C4-2B (cell line): Measurements from ENCODE around the gene UBL4A.

Experiments
- H3K27ac ChIP-seq: fragments of 450-650 bp; 2 replicates; pipeline ENCODE4 v1.5.1; 2017
- CTCF ChIP-seq: fragments of 450-650 bp; conservative IDR thresholded peaks from 2 replicates; pipeline ENCODE4 v1.5.1; 2017; ENCODE audit warnings: mild to moderate bottlenecking
- ZFX ChIP-seq: fragments of 450-650 bp; IDR thresholded peaks from 2 replicates; pipeline ENCODE4 v1.6.1; 2017

The UBL4A gene

GRCh38 chrX:154486396-154487207 lies at the start of gene UBL4A:
TSS of gene UBL4A (minus strand) at chrX:154486615. CDS start at chrX:154486584, 31 bp downstream.
- TF ChIP-seq ZFX (peak; percentile 54; the same call in 1 of the 2 replicates), CTCF (no peak)
- H3K27ac ChIP-seq: peak within 1 kb of the TSS; percentile 99

- TF ChIP-seq ZFX (no peak), CTCF (no peak)
- no peak overlapping the region for H3K27ac ChIP-seq
Observed at GRCh38 chrX:154535892-154536291, 49.5 kb upstream of the UBL4A start.

GRCh38 chrX:154534526-154535322 lies 48.3 kb upstream of the UBL4A start:
- peak overlapping the region; percentile 59 for H3K27ac ChIP-seq
- TF ChIP-seq CTCF (peak; percentile 93), ZFX (no peak)

- no peak for TF ChIP-seq ZFX
- TF ChIP-seq CTCF: no peak
- no peak overlapping the region for H3K27ac ChIP-seq
Observed at GRCh38 chrX:154532690-154533089, 46.3 kb upstream of the UBL4A start.

- H3K27ac ChIP-seq: no peak overlapping the region
- no peak for TF ChIP-seq CTCF
- no peak for TF ChIP-seq ZFX
Observed at GRCh38 chrX:154531626-154532025, 45.2 kb upstream of the UBL4A start.

GRCh38 chrX:154530286-154530685 lies 43.9 kb upstream of the UBL4A start:
- TF ChIP-seq ZFX: no peak
- no peak for TF ChIP-seq CTCF
- H3K27ac ChIP-seq: no peak overlapping the region

- H3K27ac ChIP-seq: no peak overlapping the region
- no peak for TF ChIP-seq ZFX
- TF ChIP-seq CTCF: no peak
Observed at GRCh38 chrX:154529206-154529612, 42.8 kb upstream of the UBL4A start.
